ENCODE measurements around the gene BST2. TPM values are rescaled to one million over a fixed set of nuclear protein-coding genes. Genes with fewer than 3 reads are reported as not detected.

BST2 gene
- total and polyA plus RNA-seq, 9 of the 15 experiments (the other 6 are each of a cell fraction or from before 2014, with no cell fraction given) = 11.2 to 232 (median 151) TPM

DNA sequence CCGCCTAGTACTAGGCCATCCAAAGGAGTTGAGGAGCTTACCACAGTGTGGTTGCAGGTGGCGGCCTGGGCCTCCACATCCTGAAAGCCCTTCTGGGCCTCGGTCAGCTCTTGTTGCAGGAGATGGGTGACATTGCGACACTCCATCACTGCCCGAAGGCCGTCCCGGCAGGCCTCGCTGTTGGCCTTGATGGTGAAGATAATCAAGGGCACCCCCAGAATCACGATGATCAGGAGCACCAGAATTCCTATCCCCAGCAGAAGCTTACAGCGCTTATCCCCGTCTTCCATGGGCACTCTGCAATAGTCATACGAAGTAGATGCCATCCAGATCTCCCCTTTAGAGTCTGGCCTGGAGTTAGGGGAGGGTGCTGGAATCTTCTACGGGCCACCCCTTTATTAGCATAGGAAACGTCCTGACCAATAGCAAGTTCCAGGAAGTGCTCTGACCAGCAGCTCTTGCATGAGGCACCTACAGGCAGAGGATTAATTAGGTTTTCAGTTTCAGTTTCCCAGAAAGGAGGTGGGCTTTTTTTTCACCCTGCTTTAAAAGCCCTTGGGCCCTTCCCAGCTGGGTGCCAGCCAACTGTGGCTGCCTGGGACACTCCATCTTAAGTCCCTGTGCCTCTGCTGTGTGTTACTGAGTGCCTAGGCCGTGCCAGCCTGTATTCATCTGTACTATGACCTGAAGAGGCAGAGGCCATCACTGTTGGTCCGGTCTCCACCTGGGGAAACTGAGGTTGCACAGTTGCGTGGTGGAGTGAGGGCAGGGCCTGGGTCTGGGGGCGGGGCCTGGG, at the start of gene BST2 (continued):
- TF ChIP-seq, protein P1, sequence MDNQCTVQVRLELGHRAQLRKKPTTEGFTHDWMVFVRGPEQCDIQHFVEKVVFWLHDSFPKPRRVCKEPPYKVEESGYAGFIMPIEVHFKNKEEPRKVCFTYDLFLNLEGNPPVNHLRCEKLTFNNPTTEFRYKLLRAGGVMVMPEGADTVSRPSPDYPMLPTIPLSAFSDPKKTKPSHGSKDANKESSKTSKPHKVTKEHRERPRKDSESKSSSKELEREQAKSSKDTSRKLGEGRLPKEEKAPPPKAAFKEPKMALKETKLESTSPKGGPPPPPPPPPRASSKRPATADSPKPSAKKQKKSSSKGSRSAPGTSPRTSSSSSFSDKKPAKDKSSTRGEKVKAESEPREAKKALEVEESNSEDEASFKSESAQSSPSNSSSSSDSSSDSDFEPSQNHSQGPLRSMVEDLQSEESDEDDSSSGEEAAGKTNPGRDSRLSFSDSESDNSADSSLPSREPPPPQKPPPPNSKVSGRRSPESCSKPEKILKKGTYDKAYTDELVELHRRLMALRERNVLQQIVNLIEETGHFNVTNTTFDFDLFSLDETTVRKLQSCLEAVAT (IDR thresholded peaks at IDR 0.05) = no peak
- TF ChIP-seq, protein P2, sequence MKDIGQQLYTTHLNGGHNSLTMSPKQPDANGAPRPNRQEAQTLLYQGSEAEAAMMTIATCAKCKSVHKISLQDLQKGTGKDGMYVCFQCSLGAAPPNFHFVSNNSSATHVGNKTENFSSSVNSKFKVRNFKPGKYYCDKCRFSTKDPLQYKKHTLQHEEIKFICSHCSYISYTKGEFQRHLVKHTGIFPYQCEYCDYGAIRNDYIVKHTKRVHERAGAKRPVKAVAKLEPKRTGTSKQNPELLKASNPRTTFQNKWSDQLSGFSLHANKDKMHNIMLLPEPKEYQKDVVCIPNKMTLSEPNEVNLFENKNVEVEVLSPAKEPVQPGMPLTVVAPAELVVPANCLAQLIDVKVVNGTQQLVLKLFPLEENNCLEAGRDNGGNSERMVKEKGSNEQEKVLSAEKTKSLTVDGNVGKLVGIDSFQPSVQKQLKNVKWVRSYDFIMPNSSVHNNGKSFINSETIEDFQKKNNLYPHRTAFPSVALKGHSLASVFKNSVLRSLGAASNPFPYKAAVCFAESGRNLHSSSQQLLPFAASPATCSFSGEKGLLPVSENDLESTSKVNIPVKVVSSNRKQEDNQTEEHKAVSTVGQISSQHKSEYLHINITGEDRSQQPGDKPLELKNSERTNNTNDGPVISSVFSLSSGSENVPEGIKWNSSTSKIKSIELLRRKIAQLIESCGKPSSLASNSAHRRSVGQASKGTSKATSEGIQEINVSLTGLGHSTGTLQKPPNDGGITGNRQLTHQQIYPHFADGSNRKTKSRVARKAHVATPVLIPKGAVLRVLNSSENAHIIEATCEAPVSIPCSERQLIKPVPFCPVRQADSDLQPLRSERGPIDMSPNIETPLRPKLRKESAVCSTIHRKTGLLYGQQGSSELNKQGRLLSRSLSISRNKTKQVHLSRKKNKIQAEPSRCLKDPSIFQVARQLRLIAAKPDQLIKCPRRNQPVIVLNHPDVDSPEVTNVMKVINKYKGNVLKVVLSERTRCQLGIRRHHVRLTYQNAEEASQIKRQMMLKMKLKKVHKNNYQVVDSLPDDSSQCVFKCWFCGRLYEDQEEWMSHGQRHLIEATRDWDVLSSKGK (CRISPR knock-in tag; IDR thresholded peaks at IDR 0.05) = no peak
- TF ChIP-seq HNRNPLL (IDR thresholded peaks at IDR 0.05; ENCODE audit: low read depth, low read length, poor library complexity, severe bottlenecking) = no peak
- TF ChIP-seq, protein P3, sequence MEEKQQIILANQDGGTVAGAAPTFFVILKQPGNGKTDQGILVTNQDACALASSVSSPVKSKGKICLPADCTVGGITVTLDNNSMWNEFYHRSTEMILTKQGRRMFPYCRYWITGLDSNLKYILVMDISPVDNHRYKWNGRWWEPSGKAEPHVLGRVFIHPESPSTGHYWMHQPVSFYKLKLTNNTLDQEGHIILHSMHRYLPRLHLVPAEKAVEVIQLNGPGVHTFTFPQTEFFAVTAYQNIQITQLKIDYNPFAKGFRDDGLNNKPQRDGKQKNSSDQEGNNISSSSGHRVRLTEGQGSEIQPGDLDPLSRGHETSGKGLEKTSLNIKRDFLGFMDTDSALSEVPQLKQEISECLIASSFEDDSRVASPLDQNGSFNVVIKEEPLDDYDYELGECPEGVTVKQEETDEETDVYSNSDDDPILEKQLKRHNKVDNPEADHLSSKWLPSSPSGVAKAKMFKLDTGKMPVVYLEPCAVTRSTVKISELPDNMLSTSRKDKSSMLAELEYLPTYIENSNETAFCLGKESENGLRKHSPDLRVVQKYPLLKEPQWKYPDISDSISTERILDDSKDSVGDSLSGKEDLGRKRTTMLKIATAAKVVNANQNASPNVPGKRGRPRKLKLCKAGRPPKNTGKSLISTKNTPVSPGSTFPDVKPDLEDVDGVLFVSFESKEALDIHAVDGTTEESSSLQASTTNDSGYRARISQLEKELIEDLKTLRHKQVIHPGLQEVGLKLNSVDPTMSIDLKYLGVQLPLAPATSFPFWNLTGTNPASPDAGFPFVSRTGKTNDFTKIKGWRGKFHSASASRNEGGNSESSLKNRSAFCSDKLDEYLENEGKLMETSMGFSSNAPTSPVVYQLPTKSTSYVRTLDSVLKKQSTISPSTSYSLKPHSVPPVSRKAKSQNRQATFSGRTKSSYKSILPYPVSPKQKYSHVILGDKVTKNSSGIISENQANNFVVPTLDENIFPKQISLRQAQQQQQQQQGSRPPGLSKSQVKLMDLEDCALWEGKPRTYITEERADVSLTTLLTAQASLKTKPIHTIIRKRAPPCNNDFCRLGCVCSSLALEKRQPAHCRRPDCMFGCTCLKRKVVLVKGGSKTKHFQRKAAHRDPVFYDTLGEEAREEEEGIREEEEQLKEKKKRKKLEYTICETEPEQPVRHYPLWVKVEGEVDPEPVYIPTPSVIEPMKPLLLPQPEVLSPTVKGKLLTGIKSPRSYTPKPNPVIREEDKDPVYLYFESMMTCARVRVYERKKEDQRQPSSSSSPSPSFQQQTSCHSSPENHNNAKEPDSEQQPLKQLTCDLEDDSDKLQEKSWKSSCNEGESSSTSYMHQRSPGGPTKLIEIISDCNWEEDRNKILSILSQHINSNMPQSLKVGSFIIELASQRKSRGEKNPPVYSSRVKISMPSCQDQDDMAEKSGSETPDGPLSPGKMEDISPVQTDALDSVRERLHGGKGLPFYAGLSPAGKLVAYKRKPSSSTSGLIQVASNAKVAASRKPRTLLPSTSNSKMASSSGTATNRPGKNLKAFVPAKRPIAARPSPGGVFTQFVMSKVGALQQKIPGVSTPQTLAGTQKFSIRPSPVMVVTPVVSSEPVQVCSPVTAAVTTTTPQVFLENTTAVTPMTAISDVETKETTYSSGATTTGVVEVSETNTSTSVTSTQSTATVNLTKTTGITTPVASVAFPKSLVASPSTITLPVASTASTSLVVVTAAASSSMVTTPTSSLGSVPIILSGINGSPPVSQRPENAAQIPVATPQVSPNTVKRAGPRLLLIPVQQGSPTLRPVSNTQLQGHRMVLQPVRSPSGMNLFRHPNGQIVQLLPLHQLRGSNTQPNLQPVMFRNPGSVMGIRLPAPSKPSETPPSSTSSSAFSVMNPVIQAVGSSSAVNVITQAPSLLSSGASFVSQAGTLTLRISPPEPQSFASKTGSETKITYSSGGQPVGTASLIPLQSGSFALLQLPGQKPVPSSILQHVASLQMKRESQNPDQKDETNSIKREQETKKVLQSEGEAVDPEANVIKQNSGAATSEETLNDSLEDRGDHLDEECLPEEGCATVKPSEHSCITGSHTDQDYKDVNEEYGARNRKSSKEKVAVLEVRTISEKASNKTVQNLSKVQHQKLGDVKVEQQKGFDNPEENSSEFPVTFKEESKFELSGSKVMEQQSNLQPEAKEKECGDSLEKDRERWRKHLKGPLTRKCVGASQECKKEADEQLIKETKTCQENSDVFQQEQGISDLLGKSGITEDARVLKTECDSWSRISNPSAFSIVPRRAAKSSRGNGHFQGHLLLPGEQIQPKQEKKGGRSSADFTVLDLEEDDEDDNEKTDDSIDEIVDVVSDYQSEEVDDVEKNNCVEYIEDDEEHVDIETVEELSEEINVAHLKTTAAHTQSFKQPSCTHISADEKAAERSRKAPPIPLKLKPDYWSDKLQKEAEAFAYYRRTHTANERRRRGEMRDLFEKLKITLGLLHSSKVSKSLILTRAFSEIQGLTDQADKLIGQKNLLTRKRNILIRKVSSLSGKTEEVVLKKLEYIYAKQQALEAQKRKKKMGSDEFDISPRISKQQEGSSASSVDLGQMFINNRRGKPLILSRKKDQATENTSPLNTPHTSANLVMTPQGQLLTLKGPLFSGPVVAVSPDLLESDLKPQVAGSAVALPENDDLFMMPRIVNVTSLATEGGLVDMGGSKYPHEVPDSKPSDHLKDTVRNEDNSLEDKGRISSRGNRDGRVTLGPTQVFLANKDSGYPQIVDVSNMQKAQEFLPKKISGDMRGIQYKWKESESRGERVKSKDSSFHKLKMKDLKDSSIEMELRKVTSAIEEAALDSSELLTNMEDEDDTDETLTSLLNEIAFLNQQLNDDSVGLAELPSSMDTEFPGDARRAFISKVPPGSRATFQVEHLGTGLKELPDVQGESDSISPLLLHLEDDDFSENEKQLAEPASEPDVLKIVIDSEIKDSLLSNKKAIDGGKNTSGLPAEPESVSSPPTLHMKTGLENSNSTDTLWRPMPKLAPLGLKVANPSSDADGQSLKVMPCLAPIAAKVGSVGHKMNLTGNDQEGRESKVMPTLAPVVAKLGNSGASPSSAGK (IDR thresholded peaks at IDR 0.05) = no peak
- TF ChIP-seq, protein P4, sequence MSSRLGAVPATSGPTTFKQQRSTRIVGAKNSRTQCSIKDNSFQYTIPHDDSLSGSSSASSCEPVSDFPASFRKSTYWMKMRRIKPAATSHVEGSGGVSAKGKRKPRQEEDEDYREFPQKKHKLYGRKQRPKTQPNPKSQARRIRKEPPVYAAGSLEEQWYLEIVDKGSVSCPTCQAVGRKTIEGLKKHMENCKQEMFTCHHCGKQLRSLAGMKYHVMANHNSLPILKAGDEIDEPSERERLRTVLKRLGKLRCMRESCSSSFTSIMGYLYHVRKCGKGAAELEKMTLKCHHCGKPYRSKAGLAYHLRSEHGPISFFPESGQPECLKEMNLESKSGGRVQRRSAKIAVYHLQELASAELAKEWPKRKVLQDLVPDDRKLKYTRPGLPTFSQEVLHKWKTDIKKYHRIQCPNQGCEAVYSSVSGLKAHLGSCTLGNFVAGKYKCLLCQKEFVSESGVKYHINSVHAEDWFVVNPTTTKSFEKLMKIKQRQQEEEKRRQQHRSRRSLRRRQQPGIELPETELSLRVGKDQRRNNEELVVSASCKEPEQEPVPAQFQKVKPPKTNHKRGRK (tag; IDR thresholded peaks at IDR 0.05) = no peak
